Endometrium (tissue), 2 donors: ENCODE measurements around the gene PLPP4.

Source experiments
- FAIRE-seq: peaks from 2 replicates; lab custom pipeline; 2012; peaks lifted over from hg19 to GRCh38; lab: Jason Lieb, UNC
- donor health status: control.
- donor health status: control.

The PLPP4 gene

DNA sequence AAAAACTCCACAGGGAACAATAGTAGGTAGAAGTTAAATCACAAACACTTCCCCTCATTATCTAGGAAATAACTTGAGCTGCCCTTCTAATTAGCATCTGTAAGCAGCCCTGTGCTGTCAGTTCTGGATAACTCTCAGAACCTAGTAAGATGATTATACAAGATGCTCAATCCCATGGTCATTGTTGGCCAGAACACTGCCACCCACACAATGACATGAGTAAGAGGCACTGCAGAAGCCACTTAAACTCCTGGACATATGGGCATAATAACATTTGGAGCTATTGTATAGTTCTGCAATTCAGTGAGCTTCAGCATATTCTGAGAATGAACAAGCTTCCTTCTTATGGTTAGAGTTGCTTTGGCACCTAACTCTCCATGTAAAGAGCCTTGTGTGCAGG lies 153.8 kb downstream of the PLPP4 start:
- FAIRE-seq: no peak

- FAIRE-seq: no peak
These were observed 155.7 kb downstream of the PLPP4 start for GRCh38 chr10:120612756-120613155.

- no peak for FAIRE-seq
These were observed 156.2 kb downstream of the PLPP4 start for GRCh38 chr10:120613180-120613579.

- FAIRE-seq: no peak
These were observed 157.7 kb downstream of the PLPP4 start for GRCh38 chr10:120614680-120615079.

DNA sequence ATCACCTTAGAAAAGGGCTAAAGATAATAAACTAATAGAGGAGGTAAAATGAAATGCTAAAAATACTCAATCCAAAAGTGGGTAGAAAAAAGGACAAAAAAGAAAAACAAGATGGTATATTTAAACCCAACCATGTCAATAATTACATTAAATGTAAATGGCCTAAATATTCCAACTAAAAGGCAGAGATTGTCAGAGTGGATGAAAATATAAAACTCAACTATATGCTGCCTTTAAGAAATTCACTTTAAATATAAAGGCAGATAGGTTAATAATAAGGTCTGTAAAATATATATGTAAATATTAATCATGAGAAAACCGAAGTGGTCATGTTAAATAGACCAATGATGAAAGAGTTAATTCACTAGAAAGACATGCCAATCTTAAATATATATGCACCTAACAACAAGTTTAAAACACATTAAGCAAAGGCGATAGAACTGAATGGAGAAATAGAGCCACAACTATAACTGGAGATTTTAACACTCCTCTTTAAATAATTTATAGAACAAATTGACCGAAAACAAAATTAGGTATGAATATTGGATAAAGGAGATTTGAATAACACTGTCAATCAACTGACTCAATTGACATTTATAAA lies 159.4 kb downstream of the PLPP4 start:
- FAIRE-seq: no peak

GRCh38 chr10:120628197-120628596 lies 171.2 kb downstream of the PLPP4 start:
- no peak for FAIRE-seq

GRCh38 chr10:120630266-120630665 lies 173.2 kb downstream of the PLPP4 start:
- FAIRE-seq: no peak

- no peak for FAIRE-seq
These were observed 175.0 kb downstream of the PLPP4 start for GRCh38 chr10:120632047-120632446.

GRCh38 chr10:120632942-120633341 lies 175.9 kb downstream of the PLPP4 start:
- FAIRE-seq: no peak

DNA sequence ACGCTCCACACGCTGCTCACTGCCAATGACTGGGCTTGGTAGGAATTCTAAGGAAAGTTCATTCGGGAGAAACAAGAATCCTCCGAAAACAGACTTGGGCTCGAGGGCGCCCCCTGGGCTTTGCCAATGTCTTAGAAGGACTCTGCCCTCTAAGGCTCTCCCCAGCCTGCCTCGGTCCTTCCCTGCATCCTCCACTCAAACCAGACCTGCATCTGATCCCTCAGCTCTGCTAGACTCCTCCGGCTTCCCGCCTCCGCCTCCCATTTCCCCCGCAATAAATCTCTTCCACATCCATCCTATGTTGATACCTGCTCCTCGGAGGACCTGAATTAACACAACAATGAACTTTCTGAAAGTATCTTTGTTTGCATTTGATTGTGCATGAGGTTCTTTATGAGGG lies 177.6 kb downstream of the PLPP4 start:
- no peak for FAIRE-seq
